Endometrium (tissue), 2 donors: Measurements from ENCODE around the gene EFHC1.
"Not testable (repeated sequence)": the region's sequence is repeated elsewhere in the genome, so short reads cannot be mapped to it uniquely, and the experiment has no call there.

Experiments
- FAIRE-seq: peaks from 2 replicates; lab custom pipeline; 2012; peaks lifted over from hg19 to GRCh38; lab: Jason Lieb, UNC
- donor health status: control.
- donor health status: control.

Gene EFHC1

DNA sequence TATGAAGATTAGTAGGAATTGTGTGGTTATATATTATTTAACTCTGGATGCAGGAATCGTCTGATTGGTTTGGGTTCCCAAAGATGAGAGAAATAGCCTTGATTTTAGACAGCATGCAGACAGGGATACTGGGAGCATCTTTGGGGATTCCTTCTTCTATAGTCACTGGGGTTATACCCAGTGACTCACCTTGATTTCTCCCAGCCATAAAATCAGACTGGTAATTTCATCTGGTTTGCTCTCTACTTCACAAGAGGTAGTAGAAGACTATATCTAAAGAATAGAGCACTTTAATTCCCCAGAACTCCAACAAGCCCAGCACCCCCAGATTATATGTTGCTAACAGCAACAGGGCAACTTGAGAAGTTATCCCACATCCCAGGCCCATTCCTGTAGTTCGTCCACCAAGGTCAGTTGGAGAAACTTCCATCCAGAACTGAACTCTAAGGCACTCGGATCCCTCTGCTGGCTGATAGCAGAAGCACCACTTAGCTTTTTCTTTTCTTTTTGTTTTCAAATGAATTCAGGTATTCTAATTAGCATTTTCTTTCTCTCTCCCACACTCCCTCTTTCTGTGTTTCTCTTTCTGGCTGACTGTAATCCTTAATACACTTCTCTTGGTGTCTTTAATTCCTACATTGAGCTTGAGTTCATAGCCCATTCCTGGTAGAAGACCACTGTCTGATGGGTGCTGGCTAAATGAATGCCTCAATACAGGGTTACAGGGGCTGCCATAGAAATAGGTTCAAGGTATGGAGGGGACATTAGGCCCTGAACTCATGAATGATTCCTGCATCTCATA is 20.4 kb upstream of the EFHC1 start:
- FAIRE-seq = peak; percentile 18

- FAIRE-seq = no peak
These were observed 19.7 kb upstream of the EFHC1 start for GRCh38 chr6:52400313-52401041.

GRCh38 chr6:52403086-52403485 is 17.1 kb upstream of the EFHC1 start:
- FAIRE-seq = no peak

- no peak for FAIRE-seq
These were observed 16.5 kb upstream of the EFHC1 start for GRCh38 chr6:52403627-52404026.

DNA sequence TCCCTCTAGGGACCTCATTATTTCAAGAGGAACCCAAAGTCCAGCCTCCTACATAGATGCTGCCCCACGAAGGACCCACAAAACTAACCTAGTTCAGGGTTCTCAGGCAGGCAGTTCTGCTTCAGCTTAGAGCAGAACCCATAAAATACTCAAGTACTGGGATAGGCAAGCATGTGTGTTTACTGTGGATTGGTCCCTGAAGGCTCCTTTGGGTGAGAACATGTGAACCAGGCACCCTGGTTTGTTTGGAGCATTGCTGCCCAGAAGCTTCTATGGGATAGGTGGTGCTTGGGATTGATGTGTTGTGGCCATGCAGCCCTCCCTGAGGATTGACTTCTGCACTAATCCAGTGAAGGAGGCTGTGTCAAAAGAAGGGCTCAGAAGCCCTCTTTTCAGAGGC is 14.9 kb upstream of the EFHC1 start:
- no peak for FAIRE-seq

- no peak for FAIRE-seq
These were observed 12.7 kb upstream of the EFHC1 start for GRCh38 chr6:52407467-52407866.

- FAIRE-seq = no peak
These were observed 10.6 kb upstream of the EFHC1 start for GRCh38 chr6:52409499-52409898.

GRCh38 chr6:52410979-52411378 is 9.2 kb upstream of the EFHC1 start:
- no peak for FAIRE-seq

DNA sequence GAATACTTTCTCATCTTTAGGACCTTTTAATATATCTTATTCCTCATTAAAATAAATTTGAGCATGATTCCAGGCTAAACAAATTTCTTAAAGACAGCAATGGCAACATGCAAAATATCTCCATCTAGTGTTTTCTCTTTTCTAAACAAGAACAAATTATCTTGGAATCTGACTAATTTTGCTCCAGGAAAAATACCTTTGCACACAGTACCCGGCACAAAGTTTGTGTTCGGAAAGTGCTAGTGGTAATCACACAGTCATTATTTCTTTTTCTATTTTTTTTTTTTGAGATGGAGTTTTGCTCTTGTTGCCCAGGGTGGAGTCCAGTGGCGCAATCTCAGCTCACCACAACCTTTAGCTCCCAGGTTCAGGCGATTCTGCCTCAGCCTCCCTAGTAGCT is 8.2 kb upstream of the EFHC1 start:
- no peak for FAIRE-seq

GRCh38 chr6:52415333-52415732 is 4.8 kb upstream of the EFHC1 start:
- FAIRE-seq = no peak

GRCh38 chr6:52415917-52416628 is 4.1 kb upstream of the EFHC1 start:
- FAIRE-seq = no peak

- FAIRE-seq = no peak
These were observed 3.5 kb upstream of the EFHC1 start for GRCh38 chr6:52416629-52417151.

DNA sequence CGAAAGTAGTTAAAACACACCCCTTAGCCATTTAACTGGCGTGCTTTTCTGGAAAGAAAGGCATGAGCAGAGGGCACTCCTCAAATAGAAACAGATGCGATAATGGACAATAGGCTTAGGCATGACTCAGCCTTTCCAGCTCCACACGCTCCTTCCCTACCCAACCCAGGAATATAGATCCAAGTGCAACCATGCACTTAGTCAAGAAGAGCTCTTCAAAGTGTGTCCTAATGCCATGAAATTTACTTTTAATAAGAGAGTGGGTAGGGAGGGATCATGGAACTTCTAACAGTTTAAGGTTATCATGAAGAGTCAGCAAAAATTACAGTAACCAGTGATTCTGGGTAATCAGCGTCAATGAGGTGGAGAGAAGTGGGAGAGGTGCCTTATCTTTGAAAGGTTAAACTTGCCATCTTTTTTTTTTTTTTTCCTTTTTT is 2.4 kb upstream of the EFHC1 start:
- no peak for FAIRE-seq

- no peak for FAIRE-seq
These were observed 1.5 kb upstream of the EFHC1 start for GRCh38 chr6:52418606-52419005.

DNA sequence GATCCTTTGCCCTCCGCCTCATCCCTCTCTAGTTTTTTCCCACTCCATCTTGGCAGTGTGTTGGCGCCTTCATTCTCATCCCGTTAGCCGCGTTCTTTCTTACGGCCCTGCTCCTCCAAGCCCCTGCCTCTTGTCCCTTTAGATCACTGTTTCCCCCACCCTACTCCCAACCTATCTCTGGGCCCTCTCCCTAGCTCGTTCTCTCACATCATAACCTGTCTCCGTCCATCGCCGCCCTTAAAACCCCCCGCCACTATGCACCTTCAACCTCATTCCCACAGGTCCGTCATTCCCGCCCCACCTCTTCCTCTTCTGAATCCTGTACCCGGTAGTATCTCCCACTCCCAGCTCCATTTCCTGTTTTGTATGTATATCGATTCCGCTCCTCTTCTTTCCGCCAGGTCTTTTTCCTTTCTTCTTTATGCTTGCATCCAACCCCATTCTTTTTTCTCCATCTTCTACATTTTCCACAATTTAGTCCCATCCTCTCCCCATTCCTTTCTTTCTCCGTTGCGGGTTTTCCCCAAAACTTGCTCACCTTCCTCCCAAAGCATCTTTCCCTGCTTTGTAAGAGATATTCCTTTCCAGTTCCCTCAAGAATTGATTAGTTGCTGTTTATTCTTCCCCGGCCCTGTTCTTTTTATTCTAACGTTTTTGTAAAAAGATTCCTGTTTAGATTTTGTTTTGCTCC is 671 bp downstream of the EFHC1 start:
- FAIRE-seq = no peak

DNA sequence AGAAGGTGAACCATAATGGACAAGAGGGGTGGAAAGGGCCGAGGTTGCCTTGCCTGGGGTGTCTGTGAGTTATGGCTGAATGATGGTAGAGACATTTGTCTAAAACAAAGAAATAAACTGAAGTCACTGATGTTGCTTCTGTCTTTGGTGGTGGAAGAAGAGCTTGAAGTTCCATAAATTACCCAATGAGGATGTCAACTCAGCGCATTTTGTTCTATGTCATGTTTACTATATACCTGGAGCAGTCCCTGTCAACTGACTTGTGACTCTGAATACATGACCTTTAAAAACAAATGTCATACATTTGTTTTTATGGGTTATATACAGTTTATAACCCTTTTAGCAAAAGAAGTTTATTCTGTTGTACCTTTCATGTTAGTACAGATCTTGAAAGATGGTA is 2.0 kb downstream of the EFHC1 start:
- no peak for FAIRE-seq

- FAIRE-seq = no peak
These were observed 3.3 kb downstream of the EFHC1 start for GRCh38 chr6:52423448-52423847.

DNA sequence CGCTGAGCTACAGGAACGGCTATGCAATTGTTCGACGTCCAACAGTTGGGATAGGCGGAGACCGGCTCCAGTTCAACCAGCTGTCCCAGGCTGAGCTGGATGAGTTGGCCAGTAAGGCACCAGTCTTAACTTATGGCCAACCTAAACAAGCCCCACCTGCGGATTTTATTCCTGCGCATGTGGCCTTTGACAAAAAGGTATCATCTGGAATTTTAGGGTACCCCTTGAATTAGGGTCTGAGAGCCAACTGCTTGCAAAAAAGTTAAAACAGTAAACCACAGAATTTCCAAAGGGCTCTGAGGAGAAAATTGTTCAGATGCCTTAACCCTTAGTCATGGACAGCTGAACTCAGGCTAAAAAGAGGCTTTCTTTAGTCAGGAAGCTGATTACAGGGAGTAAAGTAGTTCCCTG is 3.8 kb downstream of the EFHC1 start:
- FAIRE-seq = no peak

DNA sequence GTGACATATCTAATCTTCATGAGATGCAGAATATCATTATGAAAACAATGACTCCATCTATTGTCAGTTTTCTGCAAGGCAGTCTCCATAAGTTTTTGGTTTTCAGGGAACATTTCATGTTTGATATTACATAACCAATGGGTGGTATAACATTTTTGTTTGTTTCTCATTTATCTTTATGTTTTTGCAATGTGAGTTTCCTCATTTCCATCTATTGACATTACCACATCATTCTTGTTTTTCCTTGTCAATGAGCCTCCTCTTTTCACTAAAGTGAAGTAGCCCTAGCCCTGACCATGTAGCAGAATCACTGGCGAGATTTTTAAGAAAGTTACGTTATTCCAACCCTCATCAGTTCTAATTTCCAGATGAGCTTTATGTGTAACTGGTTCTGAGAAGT is 4.4 kb downstream of the EFHC1 start:
- FAIRE-seq = no peak

GRCh38 chr6:52426667-52427066 is 6.5 kb downstream of the EFHC1 start:
- no peak for FAIRE-seq

GRCh38 chr6:52433294-52433693 is 13.2 kb downstream of the EFHC1 start:
- FAIRE-seq = not testable (repeated sequence)

DNA sequence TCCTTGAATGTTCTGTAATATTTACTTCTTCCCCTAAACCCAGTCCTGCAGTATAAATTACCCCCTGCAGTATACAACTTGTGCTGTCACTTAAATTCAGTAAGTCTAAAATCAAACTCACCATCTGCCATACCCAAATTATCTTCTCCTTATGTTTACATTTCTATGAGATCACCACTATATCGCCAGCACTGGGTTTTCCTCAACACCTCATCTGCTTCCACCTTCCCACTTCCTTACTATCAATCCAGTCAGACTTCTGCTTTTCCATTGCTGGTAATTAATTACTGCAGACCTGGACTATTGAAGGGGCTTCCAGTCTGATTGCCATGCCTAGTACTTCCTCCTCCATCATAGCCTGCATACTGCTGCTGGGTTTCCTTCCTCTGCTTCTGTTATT is 15.2 kb downstream of the EFHC1 start:
- FAIRE-seq = no peak
